ENCODE results near the gene UNC5B.

Gene UNC5B

GRCh38 chr10:71263376-71263775 lies 51.0 kb downstream of the UNC5B start:
- Histone ChIP-seq H3K27ac (no peak overlapping the region), H3K27me3 (ENCODE audit: control insufficient read depth, insufficient read depth, low read length) (no peaks in the 10 kb centered on the region), H3K79me2 (no peaks in the 10 kb centered on the region), H3K4me2 (ENCODE audit: low read length) (no peak overlapping the region), H3K9me3 (ENCODE audit: control insufficient read depth, low read length) (no peaks in the 10 kb centered on the region), H3K4me1 (no peaks in the 10 kb centered on the region), H3K36me3 (ENCODE audit: control insufficient read depth, insufficient read depth, low read length) (no peaks in the 10 kb centered on the region), H3K9ac (no peak overlapping the region), H2AFZ (no peak overlapping the region), H3K4me3 (ENCODE audit: low read depth, low read length) (no peak overlapping the region)
- no peak for TF ChIP-seq CTCF (IDR thresholded peaks at IDR 0.05)

GRCh38 chr10:71264345-71265200 lies 52.2 kb downstream of the UNC5B start:
- H3K4me3 ChIP-seq (ENCODE audit: low read depth, low read length) = no peak overlapping the region
- no peak overlapping the region for H3K9ac ChIP-seq
- no peaks in the 10 kb centered on the region for H3K4me1 ChIP-seq
- no peaks in the 10 kb centered on the region for H3K36me3 ChIP-seq (ENCODE audit: control insufficient read depth, insufficient read depth, low read length)
- H2AFZ ChIP-seq = no peak overlapping the region
- H3K27me3 ChIP-seq (ENCODE audit: control insufficient read depth, insufficient read depth, low read length) = no peaks in the 10 kb centered on the region
- no peak overlapping the region for H3K27ac ChIP-seq
- H3K9me3 ChIP-seq (ENCODE audit: control insufficient read depth, low read length) = no peaks in the 10 kb centered on the region
- TF ChIP-seq CTCF (IDR thresholded peaks at IDR 0.05) = no peak
- H3K79me2 ChIP-seq = no peaks in the 10 kb centered on the region
- H3K4me2 ChIP-seq (ENCODE audit: low read length) = no peak overlapping the region

GRCh38 chr10:71265201-71265575 lies 52.8 kb downstream of the UNC5B start:
- H3K79me2 ChIP-seq = no peaks in the 10 kb centered on the region
- no peak for TF ChIP-seq CTCF (IDR thresholded peaks at IDR 0.05)
- H3K4me2 ChIP-seq (ENCODE audit: low read length) = no peak overlapping the region
- no peak overlapping the region for H3K27ac ChIP-seq
- no peaks in the 10 kb centered on the region for H3K27me3 ChIP-seq (ENCODE audit: control insufficient read depth, insufficient read depth, low read length)
- H3K36me3 ChIP-seq (ENCODE audit: control insufficient read depth, insufficient read depth, low read length) = no peaks in the 10 kb centered on the region
- no peaks in the 10 kb centered on the region for H3K9me3 ChIP-seq (ENCODE audit: control insufficient read depth, low read length)
- no peak overlapping the region for H3K9ac ChIP-seq
- H3K4me3 ChIP-seq (ENCODE audit: low read depth, low read length) = no peak overlapping the region
- H3K4me1 ChIP-seq = no peaks in the 10 kb centered on the region
- no peak overlapping the region for H2AFZ ChIP-seq

- Histone ChIP-seq H3K79me2 (no peaks in the 10 kb centered on the region), H3K36me3 (ENCODE audit: control insufficient read depth, insufficient read depth, low read length) (no peaks in the 10 kb centered on the region), H3K4me1 (no peaks in the 10 kb centered on the region), H3K27ac (no peak overlapping the region), H2AFZ (no peak overlapping the region), H3K4me3 (ENCODE audit: low read depth, low read length) (no peak overlapping the region), H3K9me3 (ENCODE audit: control insufficient read depth, low read length) (no peaks in the 10 kb centered on the region), H3K9ac (no peak overlapping the region), H3K4me2 (ENCODE audit: low read length) (no peak overlapping the region), H3K27me3 (ENCODE audit: control insufficient read depth, insufficient read depth, low read length) (no peaks in the 10 kb centered on the region)
- TF ChIP-seq CTCF (IDR thresholded peaks at IDR 0.05) = no peak
Observed at GRCh38 chr10:71265618-71266146, 53.3 kb downstream of the UNC5B start.
